ENCODE data around the gene ZIC2.

Gene ZIC2

GRCh38 chr13:99974296-99974938, 7.2 kb upstream of the ZIC2 start:
- no peak for DNase-seq (ENCODE audit: low spot score)

GRCh38 chr13:99974939-99975561, 6.5 kb upstream of the ZIC2 start:
- no peak for DNase-seq (ENCODE audit: low spot score)

- DNase-seq (ENCODE audit: low spot score), result no peak
Observed at GRCh38 chr13:99975626-99976025, 6.0 kb upstream of the ZIC2 start.

- DNase-seq (ENCODE audit: low spot score), result no peak
Observed at GRCh38 chr13:99976575-99976974, 5.0 kb upstream of the ZIC2 start.

- DNase-seq (ENCODE audit: low spot score), result no peak
Observed at GRCh38 chr13:99977334-99977911, 4.2 kb upstream of the ZIC2 start.

GRCh38 chr13:99977912-99978798, 3.4 kb upstream of the ZIC2 start:
- DNase-seq (ENCODE audit: low spot score), result no peak

GRCh38 chr13:99978799-99979452, 2.7 kb upstream of the ZIC2 start:
- DNase-seq (ENCODE audit: low spot score), result no peak

GRCh38 chr13:99979453-99980200, 2.0 kb upstream of the ZIC2 start:
- DNase-seq (ENCODE audit: low spot score), result no peak

GRCh38 chr13:99980201-99980823, 1.3 kb upstream of the ZIC2 start:
- peak; percentile 39 for DNase-seq (ENCODE audit: low spot score)

- no peak for DNase-seq (ENCODE audit: low spot score)
Observed at GRCh38 chr13:99980824-99981734, 505 bp upstream of the ZIC2 start.

GRCh38 chr13:99982036-99982730, 599 bp downstream of the ZIC2 start:
- no peak for DNase-seq (ENCODE audit: low spot score)

- no peak for DNase-seq (ENCODE audit: low spot score)
Observed at GRCh38 chr13:99982731-99983498, 1.3 kb downstream of the ZIC2 start.

- DNase-seq (ENCODE audit: low spot score), result no peak
Observed at GRCh38 chr13:99983499-99984401, 2.2 kb downstream of the ZIC2 start.

GRCh38 chr13:99984461-99985240, 3.1 kb downstream of the ZIC2 start:
- DNase-seq (ENCODE audit: low spot score), result no peak

- no peak for DNase-seq (ENCODE audit: low spot score)
Observed at GRCh38 chr13:99985241-99985874, 3.8 kb downstream of the ZIC2 start.

- no peak for DNase-seq (ENCODE audit: low spot score)
Observed at GRCh38 chr13:99985886-99986527, 4.4 kb downstream of the ZIC2 start.

Data from COLO829 (cell line).